GM13976 (cell line): ENCODE results near the gene NEGR1.

Experiments
- DNase-seq: peaks from one replicate; pipeline ENCODE4 v3.0.0; 2012; ENCODE audit warnings: low spot score
- in situ Hi-C: fragments of 300-500 bp; cut with MboI; formaldehyde crosslinking; loops from one replicate; pipeline ENCODE4 v1.12.0; 2022; ENCODE audit warnings: low sequenced_read_pairs, mixed read lengths, inconsistent platforms; ENCODE audit not compliant: unreplicated experiment
- TF ChIP-seq, protein P1 (sequence below): IDR thresholded peaks from 2 replicates; pipeline ENCODE4 v1.5.1; 2012; ENCODE audit warnings: borderline replicate concordance, mild to moderate bottlenecking; ENCODE audit not compliant: insufficient read depth; ENCODE audit errors: extremely low read depth, missing control alignments, control extremely low read depth

The NEGR1 gene

DNA sequence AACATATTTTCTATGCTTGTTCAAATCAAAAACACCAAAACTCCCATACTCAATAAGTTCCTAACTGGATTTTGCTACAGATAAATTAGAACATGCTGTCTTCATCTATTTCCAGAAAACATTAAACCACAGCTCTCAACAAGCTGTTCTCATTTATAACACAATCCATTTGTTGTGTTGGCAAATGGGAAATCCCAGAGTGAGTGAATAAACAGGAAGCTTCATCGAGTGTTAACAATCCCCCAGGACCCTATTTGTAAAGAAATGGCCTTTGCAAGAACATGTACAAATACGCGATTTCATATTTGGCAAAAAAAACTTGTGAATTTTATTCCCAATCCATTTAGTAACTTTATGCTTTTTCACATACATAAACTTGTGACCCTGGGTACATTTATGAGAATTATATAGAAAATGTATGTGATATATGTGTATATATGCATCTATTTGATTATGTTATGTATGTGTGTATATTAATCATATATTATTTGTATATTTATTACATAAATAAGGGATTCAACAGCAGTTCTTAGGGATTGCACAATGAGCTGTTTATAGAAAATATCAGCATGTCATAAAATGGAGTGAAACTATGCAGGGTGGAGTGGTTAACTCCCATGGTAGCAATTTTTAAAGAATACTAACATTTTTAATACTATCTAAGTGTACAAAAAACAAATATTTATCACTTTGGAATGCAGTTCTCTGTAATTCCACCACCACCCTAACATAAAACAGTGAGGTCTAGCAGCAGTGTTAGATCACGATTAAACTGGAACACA is 160.0 kb downstream of the NEGR1 start:
- DNase-seq = no peak
- in situ Hi-C loops = no loop called here
- TF ChIP-seq, protein P1, sequence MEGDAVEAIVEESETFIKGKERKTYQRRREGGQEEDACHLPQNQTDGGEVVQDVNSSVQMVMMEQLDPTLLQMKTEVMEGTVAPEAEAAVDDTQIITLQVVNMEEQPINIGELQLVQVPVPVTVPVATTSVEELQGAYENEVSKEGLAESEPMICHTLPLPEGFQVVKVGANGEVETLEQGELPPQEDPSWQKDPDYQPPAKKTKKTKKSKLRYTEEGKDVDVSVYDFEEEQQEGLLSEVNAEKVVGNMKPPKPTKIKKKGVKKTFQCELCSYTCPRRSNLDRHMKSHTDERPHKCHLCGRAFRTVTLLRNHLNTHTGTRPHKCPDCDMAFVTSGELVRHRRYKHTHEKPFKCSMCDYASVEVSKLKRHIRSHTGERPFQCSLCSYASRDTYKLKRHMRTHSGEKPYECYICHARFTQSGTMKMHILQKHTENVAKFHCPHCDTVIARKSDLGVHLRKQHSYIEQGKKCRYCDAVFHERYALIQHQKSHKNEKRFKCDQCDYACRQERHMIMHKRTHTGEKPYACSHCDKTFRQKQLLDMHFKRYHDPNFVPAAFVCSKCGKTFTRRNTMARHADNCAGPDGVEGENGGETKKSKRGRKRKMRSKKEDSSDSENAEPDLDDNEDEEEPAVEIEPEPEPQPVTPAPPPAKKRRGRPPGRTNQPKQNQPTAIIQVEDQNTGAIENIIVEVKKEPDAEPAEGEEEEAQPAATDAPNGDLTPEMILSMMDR = no peak

DNA sequence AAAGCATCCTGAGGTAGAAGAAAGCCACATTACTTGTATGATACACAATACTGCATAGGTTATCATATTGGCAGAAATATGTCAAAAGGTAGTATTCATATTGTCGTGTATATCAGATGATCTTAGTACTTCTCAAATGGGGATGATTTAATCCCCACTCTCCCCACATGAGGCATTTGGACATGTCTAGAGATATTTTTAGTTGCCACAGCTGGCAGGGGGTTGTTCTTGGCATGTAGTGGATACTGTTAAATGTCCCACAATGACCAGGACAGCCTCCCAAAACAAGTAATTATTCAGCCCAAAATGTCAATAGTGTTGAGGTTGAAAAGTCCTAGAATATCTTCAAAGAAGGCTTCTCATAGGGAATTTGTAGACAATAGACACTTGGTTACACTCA is 162.8 kb downstream of the NEGR1 start:
- TF ChIP-seq, protein P1 = no peak
- in situ Hi-C loops = no loop called here
- no peak for DNase-seq

DNA sequence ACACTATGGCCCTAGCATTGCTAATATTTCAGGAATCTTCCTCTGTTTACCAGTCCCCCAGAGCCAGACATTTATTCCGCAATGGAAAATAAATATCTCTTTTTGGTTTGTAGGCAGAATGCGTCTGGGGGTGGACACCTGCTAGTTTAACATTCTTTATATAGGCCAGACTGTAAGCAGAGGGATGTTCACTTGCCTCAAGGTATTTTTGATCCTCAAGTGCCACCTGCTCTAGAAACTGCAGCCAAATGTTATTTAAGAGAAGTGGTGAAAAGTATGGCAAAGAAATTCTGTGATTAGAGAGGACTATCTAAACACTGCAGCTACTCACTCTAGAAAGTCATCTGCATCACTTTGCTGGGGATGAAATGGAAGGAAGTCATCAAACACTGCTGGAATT is 164.7 kb downstream of the NEGR1 start:
- no peak for DNase-seq
- in situ Hi-C loops = no loop called here
- TF ChIP-seq, protein P1 = no peak

DNA sequence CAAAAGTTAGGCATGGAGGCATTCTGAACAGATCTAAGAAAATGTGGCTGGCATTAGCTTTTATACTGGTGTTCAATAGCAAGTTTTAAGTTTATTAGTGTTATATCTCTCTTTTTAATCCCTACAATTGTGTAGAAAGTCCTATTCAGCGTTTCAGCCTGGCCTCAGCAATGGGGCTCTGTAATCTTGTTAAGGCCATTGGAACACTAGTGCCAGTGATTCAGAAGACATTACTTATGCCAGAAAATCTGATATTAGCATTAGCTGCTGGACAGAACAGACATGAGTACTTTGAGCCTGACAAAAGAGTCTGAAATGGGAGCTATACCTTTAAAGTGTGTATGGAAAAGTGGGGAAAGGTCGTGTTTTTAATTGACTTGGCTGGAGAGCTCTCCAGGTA is 167.0 kb downstream of the NEGR1 start:
- in situ Hi-C loops = no loop called here
- DNase-seq = no peak
- TF ChIP-seq, protein P1 = no peak

DNA sequence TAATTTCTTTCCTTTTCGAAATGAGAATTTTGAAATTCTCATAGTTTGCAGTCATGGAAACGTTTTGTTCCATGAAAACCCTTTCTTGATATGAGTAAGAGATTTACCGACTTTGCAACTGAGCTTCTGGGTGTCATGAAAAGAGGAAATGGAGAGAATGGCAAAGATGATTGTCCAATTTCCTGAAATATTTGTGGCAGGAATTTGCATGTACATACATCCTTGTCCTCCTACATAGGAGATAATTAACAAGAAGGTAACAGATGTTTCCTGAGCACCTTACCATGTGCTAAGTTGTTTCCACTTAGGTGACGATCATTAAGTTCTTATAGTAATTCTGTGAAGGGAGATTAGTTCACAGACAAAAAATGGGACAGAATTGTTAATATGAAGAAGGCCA is 170.7 kb downstream of the NEGR1 start:
- in situ Hi-C loops = no loop called here
- TF ChIP-seq, protein P1 = no peak
- DNase-seq = no peak

DNA sequence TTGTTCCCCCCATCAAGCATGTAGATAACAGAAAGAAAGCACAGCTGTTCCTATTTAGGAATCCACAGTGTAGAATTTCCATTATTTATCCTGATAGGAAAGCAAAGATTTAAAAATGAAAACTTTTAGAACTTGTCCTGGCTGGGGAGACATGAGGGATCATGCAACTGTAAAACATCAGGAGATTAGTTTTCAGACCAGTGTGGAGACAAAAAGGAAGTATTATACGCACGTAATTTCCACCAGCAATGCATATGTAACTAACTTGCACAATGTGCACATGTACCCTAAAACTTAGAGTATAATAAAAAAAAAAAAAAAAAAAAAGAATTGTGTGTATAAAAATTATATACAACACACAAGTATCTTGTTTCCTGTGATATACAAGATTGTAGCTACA is 172.4 kb downstream of the NEGR1 start:
- no peak for DNase-seq
- TF ChIP-seq, protein P1 = no peak
- in situ Hi-C loops = no loop called here
